Retinal pigment epithelial cell (primary cell): ENCODE measurements around the gene DXO.

Experiments
- DNase-seq: peaks from one replicate; pipeline ENCODE4 v3.0.0-alpha.2; 2010; ENCODE audit warnings: low read depth
- H3K4me3 ChIP-seq: 2 replicates; pipeline ENCODE4 v1.5.1; 2011; ENCODE audit warnings: mild to moderate bottlenecking, low read length, control low read depth, moderate library complexity
- CTCF ChIP-seq: conservative IDR thresholded peaks from 2 replicates; pipeline ENCODE4 v1.5.1; 2011; ENCODE audit warnings: low read depth, low read length, control low read depth, inconsistent platforms

DXO gene

DNA sequence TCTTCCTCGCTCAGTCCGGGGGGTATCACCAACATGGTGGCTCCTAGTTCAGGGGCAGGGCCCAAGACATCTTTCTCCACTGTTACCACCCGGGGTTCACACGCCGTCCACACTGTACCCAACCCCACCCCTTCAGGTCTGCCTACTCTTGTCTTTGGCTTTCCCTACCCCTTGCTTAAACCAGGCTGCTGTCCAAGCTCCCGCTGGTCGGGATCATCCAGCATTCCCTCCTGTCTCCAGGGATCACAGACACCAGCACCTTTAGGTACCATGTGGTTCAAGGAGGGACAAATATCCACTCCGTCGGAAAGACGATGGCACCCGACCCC lies 13.6 kb downstream of the DXO start:
- no peak for TF ChIP-seq CTCF
- H3K4me3 ChIP-seq, result peak overlapping the region; percentile 99
- DNase-seq, result no peak

GRCh38 chr6:31956796-31957195 lies 15.1 kb downstream of the DXO start:
- H3K4me3 ChIP-seq, result no peak overlapping the region
- no peak for DNase-seq
- no peak for TF ChIP-seq CTCF

DNA sequence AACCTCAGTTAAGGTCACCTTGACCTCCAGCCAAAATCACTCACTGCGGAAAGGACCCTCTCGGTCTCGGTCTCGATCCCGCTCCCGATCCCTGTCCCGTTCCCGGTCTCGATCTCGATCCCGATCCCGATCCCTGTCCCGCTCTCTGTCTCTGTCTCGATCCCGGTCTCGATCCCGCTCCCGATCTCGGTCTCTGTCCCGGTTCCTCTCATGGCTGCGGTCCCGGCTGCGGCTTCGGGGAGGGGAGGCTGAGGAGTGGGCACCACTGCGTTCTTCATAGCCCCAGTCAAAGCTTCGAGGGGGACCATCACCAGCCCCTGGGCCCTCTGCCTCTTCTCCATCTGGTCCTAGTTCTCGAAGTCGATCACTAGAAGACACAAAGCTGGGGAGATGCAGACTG lies 17.4 kb downstream of the DXO start:
- no peak for DNase-seq
- no peak overlapping the region for H3K4me3 ChIP-seq
- TF ChIP-seq CTCF, result no peak

GRCh38 chr6:31952890-31953289 lies 19.0 kb downstream of the DXO start:
- TF ChIP-seq CTCF, result no peak
- no peak for DNase-seq
- no peak overlapping the region for H3K4me3 ChIP-seq

GRCh38 chr6:31952140-31952805 lies 19.7 kb downstream of the DXO start:
- H3K4me3 ChIP-seq, result no peak overlapping the region
- no peak for DNase-seq
- peak; percentile 96 for TF ChIP-seq CTCF

GRCh38 chr6:31949926-31950548 lies 21.9 kb downstream of the DXO start:
- DNase-seq, result no peak
- no peak for TF ChIP-seq CTCF
- no peak overlapping the region for H3K4me3 ChIP-seq

GRCh38 chr6:31948753-31949413 lies 23.1 kb downstream of the DXO start:
- no peak overlapping the region for H3K4me3 ChIP-seq
- DNase-seq, result no peak
- no peak for TF ChIP-seq CTCF
